Right lobe of liver (tissue), 4 donors: ENCODE data around the gene CD4.

Source experiments
- CTCF ChIP-seq, 4 donors: fragments of 200-600 bp in 3 of 4; fragments of 450-650 bp in 1 of 4; IDR thresholded peaks; one replicate each; pipeline versions ENCODE4 v1.5.1 to v1.8.0; 2016 to 2022; ENCODE audit warnings: antibody characterized with exemption in 4 of 4, mild to moderate bottlenecking in 2 of 4
- POLR2A ChIP-seq: fragments of 450-650 bp; IDR thresholded peaks from one replicate; pipeline ENCODE4 v1.6.1; 2017; ENCODE audit warnings: antibody characterized with exemption, mild to moderate bottlenecking
- donor health status: DM: no; HTN: no; CAD: no.
- donor health status: DM: no; HTN: no; CAD: no.
- donor health status: DM: no; HTN: yes; CAD: no.

- TF ChIP-seq CTCF (IDR thresholded peaks at IDR 0.05): no peak
- no peak for TF ChIP-seq POLR2A
Observed at GRCh38 chr12:6833189-6833890, 44.0 kb downstream of the CD4 start.
